Measurements from ENCODE around the gene PLEKHO2. TPM values are rescaled to one million over a fixed set of nuclear protein-coding genes. Genes with fewer than 3 reads are reported as not detected.
"Not testable (repeated sequence)": the region's sequence is repeated elsewhere in the genome, so short reads cannot be mapped to it uniquely, and the experiment has no call there.

The PLEKHO2 gene
- total RNA-seq, 1 donor from 2014 or later, result 68.3 TPM

DNA sequence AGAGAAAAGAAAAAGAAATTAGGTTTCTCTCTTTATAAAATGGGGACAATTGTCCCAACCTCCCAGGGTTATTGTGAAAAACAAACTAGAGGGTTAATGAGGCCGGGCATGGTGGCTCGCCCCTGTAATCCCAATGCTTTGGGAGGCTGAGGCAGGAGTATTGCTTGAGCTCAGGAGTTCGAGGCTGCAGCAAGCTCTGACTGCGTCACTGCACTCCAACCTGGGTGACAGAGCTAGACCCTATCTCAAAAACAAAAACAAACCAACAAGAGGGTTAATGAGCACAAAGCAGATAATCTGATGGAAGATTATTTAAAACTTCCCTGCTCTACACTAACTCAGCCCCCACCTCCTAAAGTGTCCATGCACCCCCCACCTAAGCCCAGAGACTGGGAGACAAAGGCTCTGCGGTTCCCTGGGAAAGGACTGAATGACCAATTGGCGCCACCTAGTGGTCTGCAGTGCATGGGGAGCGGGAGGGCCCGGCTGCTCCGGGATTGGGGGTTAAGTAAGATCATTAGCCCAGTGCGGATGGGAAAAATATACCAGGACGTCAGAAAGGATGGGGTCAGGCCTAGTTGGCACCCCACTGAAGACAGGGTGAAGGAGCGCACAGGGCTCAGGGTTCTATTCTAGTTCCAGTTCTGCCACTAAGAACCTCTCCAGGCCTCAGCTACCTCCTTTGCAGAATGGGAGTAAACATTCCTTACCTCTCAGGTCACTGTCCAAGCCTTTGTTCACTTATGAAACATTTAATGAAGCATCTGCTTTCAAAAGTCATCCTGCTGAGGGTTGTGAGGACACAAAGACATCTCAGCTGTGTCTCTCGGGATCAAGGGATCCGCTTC is 31.8 kb upstream of the PLEKHO2 start:
- TF ChIP-seq, protein P1, sequence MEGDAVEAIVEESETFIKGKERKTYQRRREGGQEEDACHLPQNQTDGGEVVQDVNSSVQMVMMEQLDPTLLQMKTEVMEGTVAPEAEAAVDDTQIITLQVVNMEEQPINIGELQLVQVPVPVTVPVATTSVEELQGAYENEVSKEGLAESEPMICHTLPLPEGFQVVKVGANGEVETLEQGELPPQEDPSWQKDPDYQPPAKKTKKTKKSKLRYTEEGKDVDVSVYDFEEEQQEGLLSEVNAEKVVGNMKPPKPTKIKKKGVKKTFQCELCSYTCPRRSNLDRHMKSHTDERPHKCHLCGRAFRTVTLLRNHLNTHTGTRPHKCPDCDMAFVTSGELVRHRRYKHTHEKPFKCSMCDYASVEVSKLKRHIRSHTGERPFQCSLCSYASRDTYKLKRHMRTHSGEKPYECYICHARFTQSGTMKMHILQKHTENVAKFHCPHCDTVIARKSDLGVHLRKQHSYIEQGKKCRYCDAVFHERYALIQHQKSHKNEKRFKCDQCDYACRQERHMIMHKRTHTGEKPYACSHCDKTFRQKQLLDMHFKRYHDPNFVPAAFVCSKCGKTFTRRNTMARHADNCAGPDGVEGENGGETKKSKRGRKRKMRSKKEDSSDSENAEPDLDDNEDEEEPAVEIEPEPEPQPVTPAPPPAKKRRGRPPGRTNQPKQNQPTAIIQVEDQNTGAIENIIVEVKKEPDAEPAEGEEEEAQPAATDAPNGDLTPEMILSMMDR (IDR thresholded peaks at IDR 0.05), result peak; percentile 96
- Histone ChIP-seq H3K9me3 (no peaks in the 10 kb centered on the region), H3K4me3 (no peak overlapping the region), H3K27me3 (ENCODE audit: low read depth) (no peaks in the 10 kb centered on the region), H3K4me1 (no peaks in the 10 kb centered on the region), H3K36me3 (no peaks in the 10 kb centered on the region), H3K27ac (no peak overlapping the region)
- peak; percentile 79 for DNase-seq
- ATAC-seq, result peak; percentile 84 to 91
- intact Hi-C loops (cut with DNase I), result loop anchor here (10.0 kb wide), 2 partner anchors 55 to 85 kb away; no protein-coding TSS in a partner anchor

DNA sequence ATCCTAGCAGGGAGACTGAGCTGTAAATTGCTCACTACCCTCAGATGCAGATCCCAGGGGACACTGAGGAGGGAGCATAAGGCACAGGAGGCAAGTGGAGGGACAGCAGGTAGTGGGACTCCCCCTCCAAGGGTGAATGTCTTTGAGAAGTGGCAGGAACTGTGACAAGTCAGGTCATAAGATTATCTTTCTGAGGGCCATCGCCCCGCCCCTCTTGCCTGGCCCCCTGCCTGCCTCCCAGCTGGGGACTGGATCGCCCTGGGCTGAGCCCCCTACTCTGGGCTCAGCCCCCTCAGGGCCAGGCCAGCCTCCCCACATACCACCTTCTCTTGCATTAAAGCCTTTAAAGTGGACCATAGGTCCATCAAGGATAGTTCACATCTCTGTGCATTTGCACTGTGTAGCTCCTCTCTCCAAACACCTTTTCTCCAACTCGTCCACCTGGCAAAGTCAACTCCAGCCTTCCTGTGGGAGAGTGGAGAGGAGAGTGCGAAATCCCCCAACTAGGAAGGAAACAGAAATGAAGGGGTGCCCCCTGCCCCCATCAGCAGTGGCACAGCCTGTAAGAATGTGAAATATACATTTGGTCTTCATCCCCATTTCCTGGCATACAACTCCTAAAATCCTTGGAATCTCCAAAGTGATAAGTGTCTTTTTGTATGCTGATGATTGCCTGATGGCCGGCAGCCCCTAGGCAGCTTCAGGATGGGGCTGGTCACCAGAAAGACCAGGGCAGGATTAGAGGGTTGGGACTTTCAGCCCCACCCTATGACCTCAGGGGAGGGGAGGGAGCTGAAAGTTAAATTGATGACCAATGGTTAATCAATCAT is 31.0 kb upstream of the PLEKHO2 start:
- DNase-seq (no peak), ATAC-seq (no peak)
- Histone ChIP-seq H3K27ac (no peak overlapping the region), H3K36me3 (no peaks in the 10 kb centered on the region), H3K9me3 (no peaks in the 10 kb centered on the region), H3K4me1 (no peaks in the 10 kb centered on the region), H3K27me3 (ENCODE audit: low read depth) (no peaks in the 10 kb centered on the region), H3K4me3 (no peak overlapping the region)
- TF ChIP-seq, protein P1 (IDR thresholded peaks at IDR 0.05), result no peak
- intact Hi-C loops (cut with DNase I), result loop anchor here (10.0 kb wide), 1 partner anchor 86 kb away; no protein-coding TSS in a partner anchor

DNA sequence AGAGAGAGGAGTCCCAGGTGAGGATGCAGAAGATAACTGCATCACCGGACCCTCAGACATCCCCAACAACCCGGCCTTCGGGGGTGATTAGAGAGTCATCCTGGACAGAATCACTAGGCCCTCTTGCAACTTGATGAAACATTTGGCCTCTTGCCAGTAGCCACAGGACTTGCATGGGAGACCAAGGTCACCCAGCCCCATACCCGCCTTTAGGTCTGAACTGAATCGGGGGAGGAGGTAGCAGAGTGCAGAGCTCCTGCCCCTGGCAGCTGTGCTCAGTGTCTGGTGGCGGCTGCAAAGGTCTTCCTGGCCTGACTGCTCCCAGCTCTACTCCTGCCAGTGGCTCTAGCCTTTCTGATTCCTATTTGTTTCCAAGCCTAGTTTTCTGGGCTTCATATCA is 28.6 kb upstream of the PLEKHO2 start:
- Histone ChIP-seq H3K36me3 (no peaks in the 10 kb centered on the region), H3K27me3 (ENCODE audit: low read depth) (no peaks in the 10 kb centered on the region), H3K4me3 (no peak overlapping the region), H3K9me3 (no peaks in the 10 kb centered on the region), H3K27ac (no peak overlapping the region), H3K4me1 (no peaks in the 10 kb centered on the region)
- intact Hi-C loops (cut with DNase I), result loop anchor here (10.0 kb wide), 1 partner anchor 88 kb away; no protein-coding TSS in a partner anchor
- TF ChIP-seq, protein P1 (IDR thresholded peaks at IDR 0.05), result no peak
- ATAC-seq (no peak), DNase-seq (no peak)

DNA sequence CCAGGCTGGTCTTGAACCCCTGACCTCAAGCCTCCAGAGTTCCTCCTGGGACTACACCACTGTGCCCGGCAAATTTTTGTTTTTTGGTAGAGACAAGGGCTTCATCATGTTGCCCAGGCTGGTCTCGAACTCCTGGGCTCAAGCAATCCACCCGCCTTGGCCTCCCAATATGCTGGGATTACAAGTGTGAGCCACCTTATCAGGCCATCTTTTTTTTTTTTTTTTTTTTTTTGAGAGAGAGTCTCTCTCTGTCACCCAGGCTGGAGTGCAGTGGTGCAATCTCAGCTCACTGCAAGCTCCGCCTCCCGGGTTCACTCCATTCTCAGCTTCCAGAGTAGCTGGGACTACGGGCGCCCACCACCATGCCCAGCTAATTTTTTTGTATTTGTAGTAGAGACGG is 27.4 kb upstream of the PLEKHO2 start:
- H3K4me1 ChIP-seq; H3K9me3 ChIP-seq; DNase-seq; H3K27ac ChIP-seq; H3K4me3 ChIP-seq; H3K27me3 ChIP-seq (ENCODE audit: low read depth); ATAC-seq; H3K36me3 ChIP-seq: not testable (repeated sequence)
- intact Hi-C loops (cut with DNase I), result loop anchor here (10.0 kb wide), 1 partner anchor 89 kb away; no protein-coding TSS in a partner anchor

DNA sequence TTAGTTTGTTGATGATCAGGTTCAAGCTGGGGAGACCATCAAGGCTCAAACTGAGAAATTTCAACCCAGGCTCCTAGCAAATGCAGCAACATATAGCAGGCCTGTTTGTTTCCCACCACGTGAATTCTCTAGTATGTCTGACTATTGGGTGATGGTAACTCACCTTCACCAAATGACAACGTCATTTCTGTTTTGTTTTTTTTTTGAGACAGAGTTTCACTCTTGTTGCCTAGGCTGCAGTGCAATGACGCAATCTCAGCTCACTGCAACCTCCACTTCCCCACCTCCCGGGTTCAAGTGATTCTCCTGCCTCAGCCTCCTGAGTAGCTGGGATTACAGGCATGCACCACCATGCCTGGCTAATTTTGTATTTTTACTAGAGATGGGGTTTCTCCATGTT is 26.8 kb upstream of the PLEKHO2 start:
- H3K36me3 ChIP-seq; ATAC-seq; DNase-seq; H3K27me3 ChIP-seq (ENCODE audit: low read depth); H3K27ac ChIP-seq; H3K9me3 ChIP-seq; H3K4me3 ChIP-seq; H3K4me1 ChIP-seq: not testable (repeated sequence)
- intact Hi-C loops (cut with DNase I), result loop anchor here (10.0 kb wide), 1 partner anchor 90 kb away; no protein-coding TSS in a partner anchor

DNA sequence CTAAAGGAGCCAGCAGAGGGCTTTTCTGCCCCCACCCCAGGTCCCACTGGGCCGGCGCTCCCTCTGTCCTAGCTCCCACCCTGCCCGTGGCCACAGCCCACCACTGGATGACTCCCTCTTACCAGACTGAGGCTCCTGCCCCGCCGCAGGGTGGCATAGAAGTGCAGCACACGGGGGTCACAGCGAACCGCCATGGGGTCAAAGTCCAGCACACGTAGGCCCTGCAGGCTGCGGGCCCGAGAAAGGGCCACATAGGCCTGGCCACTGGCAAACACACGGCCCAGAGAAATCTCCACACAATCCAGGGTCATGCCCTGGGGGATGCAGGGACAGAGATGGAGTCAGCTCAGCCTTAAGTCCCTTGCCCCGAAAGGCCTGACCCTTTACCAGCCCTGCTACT is 25.3 kb upstream of the PLEKHO2 start:
- TF ChIP-seq, protein P1 (IDR thresholded peaks at IDR 0.05), result no peak
- H3K27me3 ChIP-seq (ENCODE audit: low read depth), result no peaks in the 10 kb centered on the region
- no peak for ATAC-seq
- H3K9me3 ChIP-seq, result no peaks in the 10 kb centered on the region
- H3K27ac ChIP-seq, result no peak overlapping the region
- no peaks in the 10 kb centered on the region for H3K4me1 ChIP-seq
- no peak overlapping the region for H3K4me3 ChIP-seq
- H3K36me3 ChIP-seq, result no peaks in the 10 kb centered on the region
- intact Hi-C loops (cut with DNase I), result loop anchor here (10.0 kb wide), 1 partner anchor 92 kb away; no protein-coding TSS in a partner anchor
- DNase-seq, result no peak
